Nucleus accumbens (tissue), 56 donors: ENCODE data around the gene UPK1B.
"Not testable (repeated sequence)": the region's sequence is repeated elsewhere in the genome, so short reads cannot be mapped to it uniquely, and the experiment has no call there.

Experiments
- DNase-seq, 56 donors: peaks; one replicate each; lab custom pipeline; 2025; lab: John Stamatoyannopoulos, UW

The UPK1B gene

DNA sequence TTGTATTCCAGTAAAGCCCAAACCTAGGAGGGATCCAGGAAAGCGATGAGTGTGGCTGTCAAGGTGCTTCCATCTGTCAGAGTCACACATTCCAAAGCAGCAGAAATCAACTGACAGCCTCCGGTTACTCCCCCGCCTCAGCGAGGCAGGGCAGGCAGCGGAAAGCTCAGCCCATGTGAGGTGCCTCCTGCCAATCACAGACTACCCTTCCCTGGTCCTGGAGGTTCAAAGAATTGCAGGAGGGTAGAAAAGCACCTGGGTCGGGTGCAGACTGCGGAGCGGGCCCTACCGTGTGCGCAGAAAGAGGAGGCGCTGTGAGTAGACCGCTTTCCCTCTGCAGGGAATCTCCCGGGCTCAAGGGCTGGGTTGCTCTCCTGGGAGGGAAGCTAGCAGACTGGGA, at the start of gene UPK1B:
Gene UPK1B (plus strand): TSS at position 274 of the 400 bp plus-strand sequence. CDS start 13,144 bp downstream, outside the sequence.
- peak in 16 of 56 donors; percentile 2 to 46 (median 20) for DNase-seq

DNA sequence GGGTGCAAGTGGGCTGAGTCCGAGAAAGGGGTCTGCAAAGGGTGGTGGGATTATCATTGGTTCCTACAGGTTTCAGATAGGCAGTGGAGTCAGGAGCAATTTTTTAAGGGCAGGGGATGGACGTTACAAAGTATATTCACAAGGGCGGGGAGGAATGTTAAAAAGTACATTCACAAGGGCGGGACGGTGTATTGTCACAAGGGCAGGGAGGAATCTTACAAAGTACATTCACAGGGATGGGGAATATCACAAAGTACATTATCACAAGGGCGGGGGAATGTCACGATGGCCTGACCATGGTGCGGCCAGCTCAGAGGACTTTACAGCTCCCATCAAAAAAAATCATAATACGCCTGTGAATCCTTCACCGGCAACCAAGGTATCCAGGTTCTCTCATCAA, 48.1 kb upstream of the UPK1B start:
- DNase-seq: no peak

DNA sequence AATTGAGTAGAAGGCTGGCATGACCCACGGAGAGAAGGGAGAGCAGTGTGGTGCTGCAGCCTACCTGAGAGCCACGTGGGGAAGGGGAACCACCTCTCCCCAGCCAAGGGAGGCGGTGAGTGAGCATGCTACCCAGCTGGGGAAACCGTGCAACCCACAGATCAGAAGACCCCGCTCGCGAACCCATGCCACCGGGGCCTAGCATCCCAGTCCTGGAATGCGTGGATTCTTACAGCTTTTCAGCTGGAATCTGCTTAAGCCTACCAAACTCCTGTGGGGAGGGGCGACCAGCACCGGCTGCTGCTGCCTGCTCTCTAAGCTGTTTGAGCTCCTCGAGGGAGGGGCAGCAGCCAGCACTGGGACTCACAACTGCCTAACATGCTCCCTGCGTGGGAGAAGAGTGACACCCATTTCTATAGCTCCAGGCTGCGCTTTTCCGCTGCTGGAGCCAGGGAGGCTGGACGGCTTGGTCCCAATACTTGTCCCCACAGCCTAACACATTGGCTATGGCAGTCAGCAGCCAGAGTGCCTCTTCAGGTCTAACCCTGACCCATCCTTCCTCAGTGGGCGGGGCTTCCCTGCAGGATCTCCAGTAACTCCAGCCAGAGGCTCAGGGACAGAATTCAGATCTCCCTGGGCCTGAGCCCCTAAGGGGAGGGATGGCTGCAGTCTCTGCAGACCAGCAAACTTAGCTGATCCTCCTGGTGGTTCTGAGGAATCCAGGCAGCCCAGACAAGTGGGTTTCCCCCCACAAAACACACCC, 47.5 kb upstream of the UPK1B start:
- no peak for DNase-seq

DNA sequence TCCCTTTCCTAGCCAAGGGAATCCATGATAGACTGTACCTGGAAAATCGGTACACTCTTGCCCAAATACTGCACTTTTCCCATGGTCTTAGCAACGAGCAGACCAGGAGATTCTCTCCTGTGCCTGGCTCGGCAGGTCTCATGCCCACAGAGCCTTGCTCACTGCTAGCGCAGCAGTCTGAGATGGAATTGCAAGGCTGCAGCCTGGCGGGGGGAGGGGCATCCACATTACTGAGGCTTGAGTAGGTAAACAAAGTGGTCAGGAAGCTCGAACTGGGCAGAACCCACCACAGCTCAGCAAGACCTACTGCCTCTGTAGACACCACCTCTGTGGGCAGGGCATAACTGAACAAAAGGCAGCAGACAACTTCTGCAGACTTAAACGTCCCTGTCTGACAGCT, 43.1 kb upstream of the UPK1B start:
- not testable (repeated sequence) for DNase-seq

DNA sequence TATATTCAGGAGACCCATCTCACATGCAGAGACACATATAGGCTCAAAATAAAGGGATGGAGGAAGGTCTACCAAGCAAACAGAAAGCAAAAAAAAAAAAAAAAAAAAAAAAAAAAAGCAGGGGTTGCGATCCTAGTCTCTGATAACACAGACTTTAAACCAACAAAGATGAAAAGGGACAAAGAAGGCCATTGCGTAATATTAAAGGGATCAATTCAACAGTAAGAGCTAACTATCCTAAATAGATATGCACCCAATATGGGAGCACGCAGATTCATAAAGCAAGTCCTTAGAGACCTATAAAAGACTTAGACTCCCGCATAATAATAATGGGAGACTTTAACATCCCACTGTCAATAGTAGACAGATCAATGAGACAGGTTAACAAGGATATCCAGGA, 41.1 kb upstream of the UPK1B start:
- not testable (repeated sequence) for DNase-seq

DNA sequence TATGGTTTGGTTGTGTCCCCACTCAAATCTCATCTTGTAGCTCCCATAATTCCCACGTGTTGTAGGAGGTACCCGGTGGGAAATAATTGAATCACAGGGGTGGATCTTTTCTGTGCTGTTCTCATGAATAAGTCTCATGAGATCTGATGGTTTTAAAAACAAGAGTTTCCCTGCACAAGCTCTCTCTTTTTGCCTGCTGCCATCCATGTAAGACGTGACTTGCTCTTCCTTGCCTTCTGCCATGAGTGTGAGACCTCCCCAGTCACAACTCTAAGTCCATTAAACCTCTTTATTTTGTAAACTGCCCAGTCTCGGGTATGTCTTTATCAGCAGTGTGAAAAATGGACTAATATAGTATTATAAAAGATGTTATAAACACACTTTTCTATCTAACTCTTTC, 34.0 kb upstream of the UPK1B start:
- not testable (repeated sequence) for DNase-seq

DNA sequence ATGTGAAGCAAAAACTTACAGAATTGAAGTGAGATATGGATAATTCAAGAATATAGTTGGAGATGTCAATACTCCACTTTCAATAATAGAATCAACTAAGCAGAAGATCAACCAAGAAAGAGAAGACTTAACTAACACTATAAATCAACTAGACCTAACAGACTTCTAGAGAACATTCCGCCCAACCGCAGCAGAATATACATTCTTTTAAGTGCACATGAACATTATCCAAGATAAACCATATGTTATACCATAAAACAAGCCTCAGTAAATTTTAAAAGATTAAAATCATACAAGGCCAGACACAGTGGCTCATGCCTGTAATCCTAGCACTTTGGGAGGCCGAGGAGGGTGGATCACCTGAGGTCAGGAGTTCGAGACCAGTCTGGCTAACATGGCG, 32.9 kb upstream of the UPK1B start:
- no peak for DNase-seq

DNA sequence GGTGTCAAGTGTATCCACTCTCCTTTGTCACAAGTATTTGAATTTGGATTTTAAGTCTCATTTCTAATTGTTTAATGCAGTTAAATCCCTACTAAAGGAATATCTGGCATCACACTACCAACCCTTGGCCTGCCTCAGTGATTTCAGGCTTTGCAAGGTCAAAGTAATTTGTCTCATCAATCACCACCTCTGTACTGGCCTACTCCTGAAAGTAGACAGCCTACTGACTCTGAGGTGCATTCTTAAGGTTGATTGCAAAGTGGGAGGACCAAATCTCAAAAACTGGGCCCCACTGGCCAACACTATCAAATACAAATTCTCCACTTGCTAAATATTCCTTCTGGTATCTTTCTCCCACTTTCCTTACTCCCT, 28.3 kb upstream of the UPK1B start:
- DNase-seq: no peak

DNA sequence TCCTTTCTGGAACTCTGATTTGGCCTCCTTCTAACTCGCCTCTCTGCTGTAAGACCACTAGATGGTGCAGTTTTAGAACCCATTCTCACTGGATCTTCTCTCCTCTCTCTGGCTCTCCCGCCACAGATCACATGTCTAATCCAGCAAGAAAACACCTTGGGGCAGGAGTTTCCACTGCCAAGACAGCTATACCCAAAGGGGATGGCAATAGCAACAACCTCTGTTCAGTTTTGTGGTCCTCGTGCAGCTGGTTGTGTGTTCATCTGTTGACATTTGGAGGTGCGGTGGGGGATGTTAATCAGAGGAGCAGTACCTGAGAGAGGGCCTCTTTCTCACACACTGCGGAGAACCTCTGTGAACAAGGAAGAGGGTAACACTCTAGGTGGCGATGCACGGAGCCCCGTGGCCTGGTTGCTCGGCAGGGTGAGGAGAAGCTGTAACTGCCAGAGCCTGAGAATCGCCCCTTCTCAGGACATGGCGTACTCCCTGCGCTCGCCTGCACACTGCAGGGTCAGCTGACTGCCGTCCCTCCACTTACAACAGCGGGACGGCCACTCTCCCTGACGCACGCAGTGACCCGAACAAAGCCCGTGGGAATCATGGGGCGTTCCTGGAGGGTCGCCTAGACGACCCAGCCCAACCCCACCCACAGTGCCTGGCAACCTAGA, 27.8 kb upstream of the UPK1B start, which contains the start of gene TEX55:
Gene TEX55 (plus strand): TSS at position 666 of the 668 bp plus-strand sequence. CDS start 25 bp downstream, outside the sequence.
- DNase-seq: peak in 4 of 56 donors; percentile 3 to 24 (median 10)

DNA sequence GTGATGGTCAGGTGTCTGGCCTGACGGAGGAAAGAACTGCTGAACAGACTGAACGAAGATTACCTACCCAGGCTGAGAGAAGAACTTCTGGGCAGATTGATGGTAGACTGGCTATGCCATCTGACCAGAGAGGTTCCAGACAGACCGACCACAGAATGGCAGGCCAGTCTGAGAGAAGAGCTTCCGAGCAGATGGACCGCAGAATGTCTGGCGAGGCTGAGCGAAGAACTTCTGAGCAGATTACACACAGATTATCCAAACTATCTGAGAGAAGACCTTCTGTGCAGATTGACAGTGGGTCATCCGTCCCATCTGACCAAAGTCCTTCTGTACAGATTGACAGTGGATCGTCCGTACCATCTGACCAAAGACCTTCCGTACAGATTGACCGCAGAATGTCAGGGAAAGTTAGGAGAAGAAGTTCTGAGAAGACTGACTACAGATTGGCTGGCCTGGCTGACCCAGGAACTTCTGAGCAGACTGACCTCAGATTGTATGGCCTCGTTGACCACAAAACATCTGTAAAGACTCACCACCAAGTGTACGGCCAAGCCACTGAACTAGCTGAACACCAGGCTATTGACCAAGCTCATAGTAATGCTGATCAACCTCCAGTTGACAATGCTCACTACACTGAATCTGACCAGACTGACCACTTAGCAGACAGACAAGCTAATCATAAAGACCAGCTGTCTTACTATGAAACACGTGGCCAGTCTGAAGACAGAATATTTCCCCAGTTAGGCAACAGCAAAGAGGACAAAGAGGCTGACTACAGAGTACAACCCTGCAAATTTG, 26.6 kb upstream of the UPK1B start:
- DNase-seq: no peak

DNA sequence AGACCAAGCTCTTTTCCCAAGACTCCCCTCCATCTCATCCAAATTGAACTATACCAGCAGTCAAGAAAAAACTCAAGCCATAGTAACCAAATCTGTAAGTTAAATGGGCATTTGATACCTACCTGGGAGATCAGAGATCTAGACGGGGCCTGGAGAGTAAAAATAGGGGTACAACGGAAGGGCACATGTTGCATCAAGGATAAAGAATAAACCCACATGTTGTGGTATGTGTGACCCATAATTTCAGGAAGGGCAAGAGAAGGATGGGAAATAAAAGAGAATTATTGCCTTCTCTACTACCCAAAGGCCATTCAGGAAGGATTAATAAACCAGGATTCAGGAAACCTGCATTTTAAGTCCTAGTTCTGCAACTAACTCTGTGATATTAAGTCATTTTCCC, 25.9 kb upstream of the UPK1B start:
- no peak for DNase-seq

DNA sequence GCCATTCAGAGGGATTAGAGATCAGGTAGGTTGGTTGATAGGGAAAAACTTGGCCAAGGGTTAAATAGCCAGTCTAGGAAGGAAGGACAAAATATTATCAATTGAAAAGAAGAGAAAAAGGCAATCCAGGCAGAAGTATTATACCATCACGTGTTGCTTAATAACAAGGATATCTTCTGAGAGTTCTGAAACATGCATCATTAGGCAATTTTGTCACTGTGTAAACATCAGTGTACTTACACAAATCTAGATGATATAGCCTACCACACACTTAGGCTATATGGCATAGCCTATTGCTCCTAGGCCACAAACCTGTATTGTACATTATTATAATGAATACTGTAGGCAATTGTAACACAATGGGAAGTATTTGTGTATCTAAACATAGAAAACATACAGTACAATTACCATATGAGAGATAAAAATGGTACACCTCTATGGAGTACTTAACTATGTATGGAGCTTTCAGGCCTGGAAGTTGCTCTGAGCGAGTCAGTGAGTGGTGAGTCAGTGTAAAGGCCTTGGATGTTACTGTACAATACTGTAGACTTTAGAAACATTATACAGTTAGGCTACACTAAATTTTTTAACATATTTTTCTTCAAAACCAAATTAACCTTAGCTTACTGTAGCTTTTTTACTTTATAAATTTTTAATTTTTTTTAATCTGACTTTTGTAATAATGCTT, 24.8 kb upstream of the UPK1B start:
- DNase-seq: no peak

DNA sequence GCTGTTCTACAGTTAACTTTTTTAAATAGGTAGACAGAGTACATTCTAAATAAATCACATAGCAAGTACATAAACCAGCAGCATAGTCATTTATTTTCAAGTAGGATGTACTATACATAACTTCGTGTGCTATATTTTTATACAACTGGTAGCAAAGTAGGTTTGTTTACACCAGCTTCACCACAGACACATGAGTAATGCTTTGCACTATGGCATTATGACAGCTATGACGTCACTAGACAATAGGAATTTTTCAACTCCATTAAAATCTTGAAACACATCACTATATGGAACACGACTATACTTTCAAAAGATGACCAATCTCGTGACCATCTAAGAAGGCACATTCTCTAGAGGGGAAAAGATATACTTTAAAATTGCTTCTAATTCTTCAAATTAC, 23.9 kb upstream of the UPK1B start:
- no peak for DNase-seq

DNA sequence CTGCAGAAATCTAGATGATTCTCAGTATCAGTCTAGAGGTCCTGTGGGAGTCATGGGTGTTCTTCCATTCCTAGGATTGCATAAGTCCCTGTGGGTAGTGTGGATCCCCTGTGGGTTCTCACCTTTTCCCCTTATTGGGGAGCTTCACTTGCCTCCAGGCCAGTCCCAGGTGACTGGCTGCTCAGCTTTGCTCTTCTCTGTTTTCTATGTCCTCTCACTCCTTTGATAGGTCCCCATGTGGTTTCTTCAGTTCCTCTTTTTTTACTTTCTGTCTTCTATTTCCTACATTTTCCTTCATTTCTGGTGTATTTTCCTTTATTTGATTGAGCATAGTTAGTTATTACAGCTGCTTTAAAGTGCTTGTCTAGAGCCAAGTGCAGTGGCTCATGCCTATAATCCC, 16.5 kb upstream of the UPK1B start:
- DNase-seq: no peak

DNA sequence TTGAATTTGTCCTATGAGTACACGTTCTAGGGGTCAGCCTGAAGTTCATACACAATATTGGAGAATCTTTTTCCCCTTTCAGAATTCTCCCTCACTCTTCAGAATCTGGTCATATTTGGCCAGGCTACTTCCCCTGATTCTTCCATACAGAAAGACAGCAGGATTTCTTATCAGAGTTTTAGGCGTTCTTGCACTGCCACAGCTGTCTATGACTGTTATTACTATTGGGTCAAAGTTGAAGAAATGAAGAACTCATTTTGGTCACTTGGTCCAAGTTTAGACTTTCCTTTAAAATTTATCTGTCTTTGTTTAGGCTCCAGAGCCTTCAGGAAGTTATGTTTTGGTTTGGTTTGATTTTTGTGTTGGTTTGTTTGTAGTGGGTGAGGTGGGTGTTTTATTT, 15.4 kb upstream of the UPK1B start:
- no peak for DNase-seq

DNA sequence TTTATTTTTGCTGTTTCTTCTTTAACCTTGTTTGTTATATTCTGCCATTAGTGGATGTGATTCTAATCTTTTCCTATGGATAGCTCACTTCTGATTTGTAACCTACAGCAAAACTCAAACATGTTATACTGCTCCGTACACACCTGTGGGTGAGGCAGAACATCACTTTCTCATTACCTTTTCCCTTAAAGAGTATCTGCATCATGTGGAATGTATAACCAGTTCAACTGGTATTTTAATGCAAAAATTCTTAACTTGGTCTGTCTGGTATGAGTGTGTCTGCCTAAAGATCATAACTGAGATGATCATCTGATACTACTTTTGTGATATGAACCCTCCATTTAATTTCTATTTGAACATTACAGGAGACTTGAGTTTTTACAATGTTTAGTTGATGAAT, 13.0 kb upstream of the UPK1B start:
- DNase-seq: no peak

DNA sequence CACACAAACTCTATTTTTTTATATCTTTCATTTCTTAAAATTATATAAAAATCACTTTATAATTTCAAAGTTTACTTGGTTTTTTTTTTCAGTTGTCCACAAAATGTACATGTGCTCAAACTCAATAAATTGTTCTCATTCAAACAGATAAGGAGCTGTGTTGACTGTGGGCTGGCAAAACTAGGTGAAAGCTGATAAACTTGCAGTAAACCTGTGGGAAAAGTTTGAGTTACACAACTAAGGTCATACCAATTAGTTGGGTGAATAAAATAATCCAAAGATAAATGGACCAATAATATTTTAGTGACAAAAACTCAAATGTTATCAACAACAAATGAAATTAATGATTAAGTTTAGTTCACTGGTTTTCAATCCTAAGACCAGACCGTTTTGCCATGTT, 12.6 kb upstream of the UPK1B start:
- DNase-seq: no peak

DNA sequence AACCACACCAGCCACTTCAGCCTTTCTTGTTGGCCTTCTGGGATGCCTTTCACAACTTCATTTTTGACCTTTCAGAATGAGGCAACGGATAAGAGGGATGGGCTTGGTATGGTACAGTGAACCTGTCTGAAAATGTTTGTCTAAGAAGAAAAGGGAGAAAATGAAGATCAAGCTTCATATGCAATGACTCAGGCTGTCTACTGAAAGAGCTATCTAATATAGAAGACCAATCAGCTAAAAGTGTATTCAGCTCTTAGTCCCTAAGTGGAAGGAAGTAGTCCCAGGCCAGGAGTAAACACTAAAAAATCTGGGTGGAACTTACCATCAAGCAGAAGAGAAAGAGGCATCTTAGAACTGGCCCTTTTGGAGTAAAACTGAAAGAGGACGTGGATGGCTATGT, 12.2 kb upstream of the UPK1B start:
- no peak for DNase-seq

DNA sequence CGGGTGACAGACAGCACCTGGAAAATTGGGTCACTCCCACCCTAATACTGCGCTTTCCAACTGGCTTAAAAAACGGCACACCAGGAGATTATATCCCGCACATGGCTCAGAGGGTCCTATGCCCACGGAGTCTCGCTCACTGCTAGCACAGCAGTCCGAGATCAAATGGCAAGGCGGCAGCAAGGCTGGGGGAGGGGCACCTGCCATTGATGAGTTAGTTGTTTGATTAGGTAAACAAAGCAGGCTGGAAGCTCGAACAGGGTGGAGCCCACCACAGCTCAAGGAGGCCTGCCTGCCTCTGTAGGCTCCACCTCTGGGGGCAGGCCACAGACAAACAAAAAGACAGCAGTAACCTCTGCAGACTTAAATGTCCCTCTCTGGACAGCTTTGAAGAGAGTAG, 8.7 kb upstream of the UPK1B start:
- not testable (repeated sequence) for DNase-seq

DNA sequence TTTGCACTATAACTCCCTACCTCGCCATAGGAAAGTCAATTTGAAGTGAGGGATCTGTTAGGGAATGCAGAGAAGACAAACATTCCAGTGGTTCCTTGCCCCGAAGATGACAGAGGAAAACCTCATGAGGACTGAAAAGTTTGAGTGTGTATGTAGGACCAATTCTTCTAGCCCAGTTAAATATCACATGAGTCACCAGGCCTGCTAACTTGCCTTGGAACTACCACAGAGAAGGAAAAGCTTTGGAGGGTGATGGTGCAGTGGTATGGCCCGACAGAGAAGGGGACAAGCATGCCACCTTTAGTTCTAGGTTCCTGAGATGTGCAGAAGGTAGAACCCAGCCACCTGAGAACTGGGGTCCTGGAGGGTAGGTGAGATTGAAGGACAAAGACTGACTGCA, 2.6 kb upstream of the UPK1B start:
- DNase-seq: no peak
